Astrocyte of the cerebellum (primary cell): ENCODE results near the gene SPRR1A.

ENCODE experiments used
- DNase-seq: peaks from one replicate; pipeline ENCODE4 v3.0.0-alpha.2; 2011; ENCODE audit warnings: low read depth
- H3K4me3 ChIP-seq: 2 replicates; pipeline ENCODE4 v1.5.1; 2011; ENCODE audit warnings: mild to moderate bottlenecking, low read depth, low read length, moderate library complexity
- CTCF ChIP-seq: IDR thresholded peaks from 2 replicates; pipeline ENCODE4 v1.5.1; 2012; ENCODE audit warnings: low read length, low read depth, moderate library complexity, mild to moderate bottlenecking; ENCODE audit errors: missing control alignments
- in situ Hi-C: cut with HindIII; loops from 2 replicates; pipeline ENCODE4 v1.10.0; 2017; ENCODE audit warnings: low sequenced_read_pairs

SPRR1A gene

GRCh38 chr1:153023109-153023508, 39.2 kb downstream of the SPRR1A start:
- in situ Hi-C loops: no loop called here
- TF ChIP-seq CTCF: no peak
- DNase-seq: no peak
- no peak overlapping the region for H3K4me3 ChIP-seq

GRCh38 chr1:153024413-153024812, 40.5 kb downstream of the SPRR1A start:
- DNase-seq: no peak
- H3K4me3 ChIP-seq: no peak overlapping the region
- TF ChIP-seq CTCF: no peak
- in situ Hi-C loops: no loop called here

GRCh38 chr1:153025797-153026196, 41.9 kb downstream of the SPRR1A start:
- TF ChIP-seq CTCF: no peak
- no peak for DNase-seq
- in situ Hi-C loops: no loop called here
- no peak overlapping the region for H3K4me3 ChIP-seq

DNA sequence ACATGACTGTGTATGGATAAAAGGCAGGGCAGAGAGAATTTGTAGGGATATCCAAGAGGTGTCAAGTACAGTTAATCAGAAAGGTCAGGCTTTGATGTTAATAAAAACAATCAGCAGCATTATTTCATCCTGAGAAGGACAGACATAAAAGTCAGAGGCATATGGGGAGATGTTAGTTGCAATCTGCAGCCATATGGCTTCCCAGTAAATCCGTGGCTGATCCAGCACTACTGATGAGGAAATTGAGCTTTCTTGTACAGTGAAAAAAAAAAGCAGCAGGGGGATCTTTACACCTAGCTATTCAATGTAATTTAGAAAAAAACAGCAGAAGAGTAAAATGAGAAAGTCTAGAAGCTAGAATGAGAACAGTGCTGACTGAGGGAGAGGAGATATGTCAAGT, 44.9 kb downstream of the SPRR1A start:
- DNase-seq: no peak
- in situ Hi-C loops: no loop called here
- TF ChIP-seq CTCF: no peak
- H3K4me3 ChIP-seq: no peak overlapping the region

DNA sequence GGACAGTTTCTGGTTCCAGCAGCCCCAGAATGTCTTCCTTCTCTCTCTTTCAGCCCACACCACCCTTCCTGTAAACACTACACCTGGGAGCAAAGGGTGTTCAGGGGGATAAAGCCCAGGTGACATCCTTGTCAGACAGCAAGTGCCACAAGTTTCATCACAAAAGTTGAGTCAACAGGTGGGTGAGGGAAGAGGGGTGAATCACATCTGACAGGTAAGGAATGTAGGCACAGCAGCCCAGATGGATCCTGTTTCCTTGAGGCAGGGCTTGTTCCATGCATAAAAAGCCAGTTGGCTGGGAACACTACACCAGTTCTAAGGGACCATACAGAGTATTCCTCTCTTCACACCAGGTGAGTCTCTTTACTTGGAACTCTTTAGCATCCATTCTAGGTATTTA, 47.0 kb downstream of the SPRR1A start, which contains the start of gene SPRR1B:
TSS of gene SPRR1B (plus strand) at position 309 of the 400 bp plus-strand sequence. CDS start 1,143 bp downstream, outside the sequence.
- no peak within 1 kb of the TSS for H3K4me3 ChIP-seq
- in situ Hi-C loops: no loop called here
- no peak for DNase-seq
- TF ChIP-seq CTCF: no peak

DNA sequence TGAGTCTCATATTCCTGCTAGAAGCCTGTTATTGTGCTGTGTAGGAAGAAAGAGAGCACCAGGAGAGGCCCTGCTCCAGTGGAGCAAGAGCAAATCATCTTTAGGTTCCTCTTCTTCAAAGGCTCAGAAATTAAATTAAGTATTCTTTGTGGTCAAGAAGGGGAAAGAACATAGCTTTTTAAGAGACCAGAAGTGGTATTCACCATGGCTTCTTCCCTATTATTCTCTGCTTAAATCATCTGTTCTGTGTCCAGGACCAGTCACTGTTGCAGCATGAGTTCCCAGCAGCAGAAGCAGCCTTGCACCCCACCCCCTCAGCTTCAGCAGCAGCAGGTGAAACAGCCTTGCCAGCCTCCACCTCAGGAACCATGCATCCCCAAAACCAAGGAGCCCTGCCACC, 48.2 kb downstream of the SPRR1A start:
- no peak overlapping the region for H3K4me3 ChIP-seq
- in situ Hi-C loops: no loop called here
- no peak for DNase-seq
- TF ChIP-seq CTCF: no peak

GRCh38 chr1:153032677-153033308, 48.9 kb downstream of the SPRR1A start:
- peak; percentile 14 for TF ChIP-seq CTCF
- no peak overlapping the region for H3K4me3 ChIP-seq
- DNase-seq: no peak
- in situ Hi-C loops: no loop called here
